Effector memory CD4-positive, alpha-beta T cell (primary cell): ENCODE measurements around the gene CORO2A.

Source experiments
- DNase-seq, 3 donors: peaks; one replicate each; pipeline ENCODE4 v3.0.0-alpha.2; 2020
- H3K27ac ChIP-seq: 2 replicates; pipeline ENCODE4 v1.7.0; 2013; ENCODE audit warnings: mild to moderate bottlenecking, low read length, moderate library complexity; ENCODE audit not compliant: insufficient read depth, poor library complexity, severe bottlenecking
- H3K27me3 ChIP-seq: replicated peaks from 2 replicates; pipeline ENCODE4 v1.7.0; 2013; ENCODE audit warnings: mild to moderate bottlenecking, low read length; ENCODE audit not compliant: insufficient read depth, control insufficient read depth, poor library complexity, severe bottlenecking
- H3K36me3 ChIP-seq: 2 replicates; pipeline ENCODE4 v1.7.0; 2013; ENCODE audit warnings: mild to moderate bottlenecking, low read length, moderate library complexity; ENCODE audit not compliant: control insufficient read depth, insufficient read depth
- H3K4me1 ChIP-seq: 2 replicates; pipeline ENCODE4 v1.7.0; 2013; ENCODE audit warnings: low read length, mild to moderate bottlenecking; ENCODE audit not compliant: control insufficient read depth, insufficient read depth, poor library complexity, severe bottlenecking
- H3K4me3 ChIP-seq: 2 replicates; pipeline ENCODE4 v1.7.0; 2013; ENCODE audit warnings: low read length, low read depth, mild to moderate bottlenecking; ENCODE audit not compliant: insufficient read depth, poor library complexity, severe bottlenecking
- H3K9me3 ChIP-seq: 2 replicates; pipeline ENCODE4 v1.7.0; 2013; ENCODE audit warnings: mild to moderate bottlenecking, low read length, moderate library complexity; ENCODE audit not compliant: control insufficient read depth

The CORO2A gene

DNA sequence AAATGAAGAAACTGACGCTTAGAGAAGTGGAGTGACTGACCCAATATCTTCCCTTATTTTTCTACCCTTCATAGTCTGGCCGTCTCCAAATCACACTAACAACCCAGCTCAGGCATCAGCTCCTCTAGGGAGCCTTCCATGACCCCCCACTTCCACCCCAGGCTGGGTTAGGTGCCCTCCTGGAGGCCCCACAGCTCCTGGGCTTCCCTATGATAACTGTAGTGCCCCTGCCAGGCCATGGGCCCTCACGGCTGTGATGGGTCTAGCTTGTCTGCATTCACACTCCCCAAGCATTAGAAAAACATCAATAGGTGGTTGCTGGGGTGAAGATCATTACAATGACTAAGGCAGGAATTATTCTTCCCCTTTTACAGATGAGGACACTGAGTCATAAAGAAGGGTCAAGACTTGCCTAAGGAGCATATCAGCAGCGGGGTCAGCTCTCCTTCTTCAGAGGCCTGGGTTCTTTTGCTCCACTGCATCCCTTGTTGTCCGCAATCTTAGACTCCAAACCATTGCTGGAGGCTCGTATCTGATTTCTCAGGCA, 7.3 kb downstream of the CORO2A start:
- H3K27ac ChIP-seq = no peak overlapping the region
- H3K4me3 ChIP-seq = no peak overlapping the region
- no peaks in the 10 kb centered on the region for H3K27me3 ChIP-seq
- peaks cover 5% of the 10 kb centered on the region for H3K4me1 ChIP-seq
- no peaks in the 10 kb centered on the region for H3K36me3 ChIP-seq
- DNase-seq = no peak
- no peaks in the 10 kb centered on the region for H3K9me3 ChIP-seq

DNA sequence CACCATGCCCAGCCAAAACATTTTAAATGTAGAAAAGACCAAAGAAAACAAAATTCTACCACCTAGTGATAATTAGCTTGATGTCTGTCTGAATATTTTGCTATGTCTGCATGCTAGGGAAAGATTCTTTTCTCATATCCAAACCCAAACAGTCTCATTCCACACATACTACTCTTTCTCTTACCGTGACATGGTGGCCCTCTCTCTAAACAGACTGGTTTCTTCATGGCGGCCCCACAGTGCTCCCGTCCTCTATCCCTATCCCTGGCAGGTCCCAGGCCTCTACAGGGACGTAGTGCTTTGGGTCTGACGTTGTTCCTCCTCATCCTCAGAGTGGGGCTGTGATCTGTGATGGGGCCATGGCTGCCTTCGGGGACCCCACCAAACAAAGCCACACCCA, 8.1 kb downstream of the CORO2A start:
- no peak overlapping the region for H3K27ac ChIP-seq
- no peaks in the 10 kb centered on the region for H3K9me3 ChIP-seq
- no peak for DNase-seq
- H3K27me3 ChIP-seq = no peaks in the 10 kb centered on the region
- H3K4me1 ChIP-seq = peaks cover 4% of the 10 kb centered on the region
- no peaks in the 10 kb centered on the region for H3K36me3 ChIP-seq
- no peak overlapping the region for H3K4me3 ChIP-seq

DNA sequence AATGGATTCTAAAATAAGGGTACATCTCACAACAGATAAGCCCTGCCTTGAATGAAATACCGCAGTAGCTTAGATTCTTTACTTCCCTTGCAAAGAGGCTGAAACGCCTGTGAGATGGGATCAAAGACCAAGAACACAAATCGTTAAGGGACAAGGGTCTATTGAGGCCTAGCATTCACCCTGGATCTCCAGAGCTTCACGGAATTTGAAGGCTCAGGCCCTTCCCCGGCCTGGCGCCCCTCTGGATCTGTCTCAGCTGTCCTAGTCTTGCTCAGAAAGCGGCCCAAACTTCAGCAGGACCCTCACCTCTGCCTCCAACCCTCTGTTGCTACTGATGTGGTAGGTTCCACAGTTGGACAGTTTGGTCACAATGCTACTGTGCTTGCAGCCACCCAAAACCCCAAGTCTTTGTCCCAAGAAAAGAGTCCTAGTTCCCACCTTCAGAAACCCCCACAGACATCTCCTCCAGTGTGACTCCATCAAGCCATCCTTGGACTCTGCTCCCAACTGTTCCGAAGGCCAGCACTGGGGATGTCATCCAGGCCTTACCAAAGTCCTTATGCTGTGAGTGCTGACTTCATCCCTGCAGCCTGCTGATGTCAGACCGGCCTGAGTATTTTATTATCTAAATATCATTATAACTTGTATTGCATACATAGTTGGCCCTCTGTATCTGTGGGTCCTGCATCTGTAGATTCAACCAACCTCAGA, 9.4 kb downstream of the CORO2A start:
- Histone ChIP-seq H3K4me3 (no peak overlapping the region), H3K4me1 (no peaks in the 10 kb centered on the region), H3K9me3 (no peaks in the 10 kb centered on the region), H3K27me3 (no peaks in the 10 kb centered on the region), H3K36me3 (no peaks in the 10 kb centered on the region), H3K27ac (no peak overlapping the region)
- no peak for DNase-seq

DNA sequence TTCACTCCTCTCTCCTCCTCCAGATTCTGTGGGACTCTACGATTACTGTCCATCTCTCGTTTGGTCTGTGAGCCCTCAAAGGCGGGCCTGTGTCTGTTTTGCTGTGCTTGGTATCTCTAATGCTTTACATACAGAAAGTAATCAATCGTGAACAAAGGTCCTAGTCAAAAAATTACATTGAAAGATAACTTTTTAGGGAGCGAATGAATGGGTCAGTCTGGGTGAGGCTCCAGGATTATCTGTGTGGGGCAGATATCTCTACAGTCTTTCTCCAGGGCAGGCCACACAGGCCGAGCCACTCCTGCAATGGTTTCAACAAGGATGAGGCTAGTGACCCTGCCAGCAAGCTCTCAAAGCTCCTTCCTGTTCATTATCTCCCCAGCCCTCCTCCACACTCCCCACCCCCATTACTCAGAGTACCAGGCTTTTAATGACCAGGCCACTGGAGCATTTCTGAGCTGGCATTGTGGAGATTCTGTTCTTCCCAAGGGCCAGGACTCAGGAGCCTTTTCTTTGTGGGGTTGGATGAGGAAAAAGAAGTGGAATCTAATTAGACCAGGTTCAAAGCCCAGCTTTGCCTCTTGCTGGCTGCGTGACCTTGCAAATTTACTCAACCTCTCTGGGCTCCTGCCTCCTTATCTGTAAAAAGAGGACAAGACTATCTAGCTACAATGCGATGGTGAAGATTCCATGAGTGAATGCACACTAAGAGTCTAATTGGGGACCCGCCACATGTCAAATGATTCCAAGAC, 10.2 kb downstream of the CORO2A start:
- H3K36me3 ChIP-seq = no peaks in the 10 kb centered on the region
- H3K9me3 ChIP-seq = no peaks in the 10 kb centered on the region
- no peak overlapping the region for H3K4me3 ChIP-seq
- no peaks in the 10 kb centered on the region for H3K27me3 ChIP-seq
- DNase-seq = no peak
- no peak overlapping the region for H3K27ac ChIP-seq
- H3K4me1 ChIP-seq = no peaks in the 10 kb centered on the region

DNA sequence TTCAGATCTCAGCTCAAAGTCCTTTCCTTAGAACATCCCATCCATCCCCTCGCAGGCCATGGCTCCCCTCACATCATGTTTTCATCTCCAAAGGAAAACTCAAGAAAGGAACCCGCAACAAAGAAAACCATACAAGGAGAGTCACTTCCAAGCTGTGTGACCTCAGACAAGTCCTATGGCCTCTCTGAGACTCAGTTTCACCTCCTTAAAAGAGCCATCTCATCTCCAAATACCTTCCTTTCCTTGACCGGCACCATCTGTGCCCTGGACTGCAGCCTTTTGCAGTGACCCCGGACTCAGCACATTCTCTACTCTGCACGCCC, 10.7 kb downstream of the CORO2A start:
- no peak overlapping the region for H3K4me3 ChIP-seq
- no peaks in the 10 kb centered on the region for H3K36me3 ChIP-seq
- no peaks in the 10 kb centered on the region for H3K4me1 ChIP-seq
- H3K27ac ChIP-seq = no peak overlapping the region
- DNase-seq = no peak
- H3K27me3 ChIP-seq = no peaks in the 10 kb centered on the region
- no peaks in the 10 kb centered on the region for H3K9me3 ChIP-seq

DNA sequence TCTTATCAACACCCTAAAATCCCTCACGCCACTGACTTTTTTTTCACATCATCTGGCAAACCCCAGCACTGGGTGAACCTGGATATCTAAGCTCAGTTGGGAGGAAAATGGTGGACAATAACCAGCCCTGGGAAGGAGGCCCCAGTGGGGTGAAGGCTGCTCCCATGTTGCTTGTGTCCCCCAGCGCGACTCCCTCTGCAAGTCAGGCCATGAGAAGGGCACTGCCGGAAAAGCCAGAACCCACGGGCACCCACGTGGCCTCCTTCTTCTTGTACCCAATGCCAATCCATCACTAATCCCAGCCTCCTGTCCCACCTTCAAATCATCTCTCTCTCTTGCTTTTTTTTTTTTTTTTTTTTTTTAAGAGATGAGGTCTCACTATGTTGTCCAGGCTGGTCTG, 11.4 kb downstream of the CORO2A start:
- no peaks in the 10 kb centered on the region for H3K4me1 ChIP-seq
- H3K4me3 ChIP-seq = no peak overlapping the region
- DNase-seq = no peak
- H3K27me3 ChIP-seq = no peaks in the 10 kb centered on the region
- no peaks in the 10 kb centered on the region for H3K36me3 ChIP-seq
- no peak overlapping the region for H3K27ac ChIP-seq
- no peaks in the 10 kb centered on the region for H3K9me3 ChIP-seq

DNA sequence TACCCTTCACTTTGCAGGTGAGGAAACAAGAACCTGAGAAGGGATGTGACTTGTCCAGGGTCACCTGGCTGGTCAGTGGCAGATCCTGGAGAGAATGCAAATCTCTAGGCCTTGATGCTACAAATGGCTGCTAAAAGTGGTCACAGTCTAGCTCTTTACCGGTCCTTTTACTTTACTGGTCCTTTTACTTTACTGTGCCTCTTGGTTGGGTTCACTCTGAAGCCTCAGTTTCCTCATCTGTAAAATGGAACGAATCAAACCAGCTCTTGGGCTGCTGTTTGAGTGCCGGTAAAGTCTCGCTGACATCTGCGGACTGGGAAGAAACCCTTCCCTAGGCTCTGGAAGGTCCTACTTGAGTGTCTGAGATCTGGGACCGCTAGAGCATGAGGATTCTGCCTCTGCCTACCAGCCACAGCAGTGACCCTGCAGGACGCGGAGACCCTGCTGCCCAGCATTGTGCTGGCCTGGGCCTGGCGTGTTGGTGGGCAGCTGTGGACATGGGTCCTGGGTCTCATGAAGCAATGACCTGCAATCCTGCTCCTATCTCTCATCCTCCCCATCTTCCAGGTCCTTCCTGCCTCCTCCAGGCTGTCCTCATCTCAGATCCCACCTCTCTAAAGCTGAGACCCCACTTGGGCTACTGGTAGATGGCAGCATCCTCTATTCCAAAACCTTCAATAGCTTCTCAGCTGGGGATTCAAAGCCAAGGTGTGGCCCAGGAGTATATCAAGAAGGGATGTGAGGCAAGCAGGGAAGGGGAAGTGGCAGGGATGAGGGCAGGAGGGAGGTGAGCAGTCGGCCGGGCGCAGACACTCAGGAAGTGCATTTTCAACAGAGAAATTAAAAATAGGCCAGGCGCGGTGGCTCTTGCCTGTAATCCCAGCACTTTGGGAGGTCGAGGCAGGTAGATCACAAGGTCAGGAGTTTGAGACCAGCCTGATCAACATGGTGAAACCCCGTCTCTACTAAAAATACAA, 13.3 kb downstream of the CORO2A start:
- no peaks in the 10 kb centered on the region for H3K9me3 ChIP-seq
- H3K36me3 ChIP-seq = no peaks in the 10 kb centered on the region
- no peaks in the 10 kb centered on the region for H3K4me1 ChIP-seq
- H3K4me3 ChIP-seq = no peak overlapping the region
- no peaks in the 10 kb centered on the region for H3K27me3 ChIP-seq
- no peak for DNase-seq
- H3K27ac ChIP-seq = no peak overlapping the region

DNA sequence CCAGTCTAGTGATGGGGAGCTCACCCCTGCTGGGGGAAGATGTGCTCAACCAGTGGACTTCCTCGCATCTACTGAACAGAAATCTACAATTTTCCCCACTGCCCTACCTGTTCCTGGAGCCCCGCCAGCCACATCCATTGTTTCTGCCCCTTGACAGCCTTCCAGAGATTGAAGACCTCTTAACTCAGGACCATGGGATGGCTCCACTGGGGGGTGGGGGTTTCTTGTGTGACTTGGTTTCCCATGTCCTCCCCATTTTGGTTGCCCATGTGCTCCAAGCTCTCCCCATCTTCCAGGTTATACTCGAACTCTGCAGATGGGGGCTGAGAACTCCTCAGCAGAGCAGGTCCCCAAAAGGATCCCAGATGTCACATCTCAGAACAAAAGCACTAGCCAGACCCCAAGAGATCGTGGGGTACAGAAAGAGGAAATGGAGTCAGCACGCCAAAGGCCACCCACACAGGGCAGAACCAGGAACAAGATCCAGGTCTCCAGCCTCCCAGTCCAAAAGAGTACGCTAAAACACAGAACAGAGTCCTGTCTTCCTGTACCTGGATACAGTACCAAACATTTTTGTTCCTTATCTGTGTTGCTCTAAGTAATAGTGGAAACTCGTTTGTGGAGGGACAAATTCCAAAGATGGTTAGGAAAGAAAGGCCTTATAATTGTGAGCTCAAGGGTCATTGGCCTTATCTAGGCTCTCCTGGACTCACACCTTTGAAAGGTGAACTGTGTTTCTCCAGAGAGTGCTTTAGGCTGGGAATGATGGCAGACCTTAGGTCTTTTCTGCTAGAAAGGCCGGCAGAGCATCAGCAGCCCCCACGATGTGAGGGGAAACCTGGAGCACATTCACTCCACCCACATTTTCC, 15.8 kb downstream of the CORO2A start:
- H3K4me3 ChIP-seq = no peak overlapping the region
- H3K9me3 ChIP-seq = no peaks in the 10 kb centered on the region
- H3K27ac ChIP-seq = no peak overlapping the region
- no peaks in the 10 kb centered on the region for H3K36me3 ChIP-seq
- DNase-seq = no peak
- H3K27me3 ChIP-seq = no peaks in the 10 kb centered on the region
- no peaks in the 10 kb centered on the region for H3K4me1 ChIP-seq

DNA sequence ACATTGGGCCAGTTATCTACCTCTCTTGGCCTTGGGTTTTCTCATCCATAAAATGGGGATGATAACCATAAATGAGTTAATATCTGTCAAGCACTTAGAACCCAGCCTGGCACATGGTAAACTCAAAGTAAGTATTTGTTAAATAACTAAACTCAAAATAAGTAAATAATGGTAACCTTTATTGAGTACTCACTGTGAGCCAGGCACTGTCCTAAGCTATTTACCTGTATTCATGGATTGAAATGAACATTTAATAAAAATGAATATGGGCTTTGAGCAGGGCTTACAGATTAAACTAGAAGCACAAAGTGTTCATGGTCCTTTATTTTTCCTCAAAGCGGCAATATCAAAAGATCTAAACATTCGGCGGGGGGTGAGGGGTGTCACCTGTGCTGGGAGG, 16.7 kb downstream of the CORO2A start:
- Histone ChIP-seq H3K27me3 (no peaks in the 10 kb centered on the region), H3K36me3 (no peaks in the 10 kb centered on the region), H3K4me1 (no peaks in the 10 kb centered on the region), H3K9me3 (no peaks in the 10 kb centered on the region), H3K27ac (no peak overlapping the region), H3K4me3 (no peak overlapping the region)
- DNase-seq = no peak
